WERI-Rb-1 (cell line): ENCODE data around the gene RAB3D.

Experiments
- DNase-seq: peaks from one replicate; pipeline ENCODE4 v3.0.0-alpha.2; 2020
- H3K27ac ChIP-seq: fragments of 250-450 bp; sonication (Bioruptor Pico); 2 replicates; pipeline ENCODE4 v1.5.1; 2020; ENCODE audit warnings: mild to moderate bottlenecking, moderate library complexity
- H3K27me3 ChIP-seq: fragments of 250-450 bp; sonication (Bioruptor Pico); 2 replicates; pipeline ENCODE4 v1.5.1; 2021; ENCODE audit warnings: mild to moderate bottlenecking, low read depth, moderate library complexity; ENCODE audit not compliant: insufficient read depth, severe bottlenecking
- H3K36me3 ChIP-seq: fragments of 250-450 bp; sonication (Bioruptor Pico); 2 replicates; pipeline ENCODE4 v1.5.1; 2020; ENCODE audit warnings: mild to moderate bottlenecking, moderate library complexity
- H3K4me3 ChIP-seq: 2 replicates; pipeline ENCODE4 v1.5.1; 2011; ENCODE audit warnings: low read depth, mild to moderate bottlenecking, control low read depth, low read length
- H3K9me3 ChIP-seq: fragments of 250-450 bp; sonication (Bioruptor Pico); 2 replicates; pipeline ENCODE4 v1.5.1; 2021; ENCODE audit warnings: mild to moderate bottlenecking, moderate library complexity; ENCODE audit not compliant: severe bottlenecking
- CTCF ChIP-seq: IDR thresholded peaks from 2 replicates; pipeline ENCODE4 v1.5.1; 2011; ENCODE audit warnings: low read depth, mild to moderate bottlenecking, control low read depth, inconsistent platforms, low read length

Gene RAB3D

GRCh38 chr19:11339254-11340098 is at the start of gene RAB3D:
Gene RAB3D, minus strand, starts transcription at chr19:11339657. Its CDS starts 2,258 bp downstream, at chr19:11337399.
- peaks cover 37% of the 10 kb centered on the region for H3K36me3 ChIP-seq
- no peaks in the 10 kb centered on the region for H3K27me3 ChIP-seq
- no peak for TF ChIP-seq CTCF
- H3K4me3 ChIP-seq = peak within 1 kb of the TSS; percentile 76
- no peaks in the 10 kb centered on the region for H3K9me3 ChIP-seq
- peak; percentile 96 for DNase-seq
- peak within 1 kb of the TSS; percentile 68 for H3K27ac ChIP-seq

- Histone ChIP-seq H3K4me3 (no peak overlapping the region), H3K27ac (no peak overlapping the region), H3K9me3 (peaks cover 8% of the 10 kb centered on the region), H3K27me3 (peaks cover 16% of the 10 kb centered on the region), H3K36me3 (no peaks in the 10 kb centered on the region)
- no peak for DNase-seq
- no peak for TF ChIP-seq CTCF
These were observed 47.9 kb upstream of the RAB3D start for GRCh38 chr19:11387162-11388034.

GRCh38 chr19:11384778-11385129 is 45.3 kb upstream of the RAB3D start:
- no peak for TF ChIP-seq CTCF
- peaks cover 16% of the 10 kb centered on the region for H3K27me3 ChIP-seq
- H3K9me3 ChIP-seq = no peaks in the 10 kb centered on the region
- no peak for DNase-seq
- no peak overlapping the region for H3K27ac ChIP-seq
- H3K4me3 ChIP-seq = no peak overlapping the region
- H3K36me3 ChIP-seq = no peaks in the 10 kb centered on the region

- Histone ChIP-seq H3K9me3 (no peaks in the 10 kb centered on the region), H3K27me3 (peaks cover 16% of the 10 kb centered on the region), H3K36me3 (no peaks in the 10 kb centered on the region), H3K4me3 (peak overlapping the region; percentile 56), H3K27ac (no peak overlapping the region)
- no peak for TF ChIP-seq CTCF
- DNase-seq = no peak
These were observed 44.2 kb upstream of the RAB3D start for GRCh38 chr19:11383706-11384048.

GRCh38 chr19:11382898-11383705 is 43.6 kb upstream of the RAB3D start:
- Histone ChIP-seq H3K36me3 (no peaks in the 10 kb centered on the region), H3K27me3 (peaks cover 16% of the 10 kb centered on the region), H3K27ac (no peak overlapping the region), H3K9me3 (no peaks in the 10 kb centered on the region), H3K4me3 (peak overlapping the region; percentile 56)
- peak; percentile 67 for DNase-seq
- peak; percentile 81 for TF ChIP-seq CTCF
